ENCODE measurements around the gene NDUFS1. TPM values are rescaled to one million over a fixed set of nuclear protein-coding genes. Genes with fewer than 3 reads are reported as not detected.

NDUFS1 gene
- total and polyA plus RNA-seq, 2 of the 8 experiments (the other 6 are each of a cell fraction or from before 2014, with no cell fraction given), result 42.1 to 97.0 TPM

DNA sequence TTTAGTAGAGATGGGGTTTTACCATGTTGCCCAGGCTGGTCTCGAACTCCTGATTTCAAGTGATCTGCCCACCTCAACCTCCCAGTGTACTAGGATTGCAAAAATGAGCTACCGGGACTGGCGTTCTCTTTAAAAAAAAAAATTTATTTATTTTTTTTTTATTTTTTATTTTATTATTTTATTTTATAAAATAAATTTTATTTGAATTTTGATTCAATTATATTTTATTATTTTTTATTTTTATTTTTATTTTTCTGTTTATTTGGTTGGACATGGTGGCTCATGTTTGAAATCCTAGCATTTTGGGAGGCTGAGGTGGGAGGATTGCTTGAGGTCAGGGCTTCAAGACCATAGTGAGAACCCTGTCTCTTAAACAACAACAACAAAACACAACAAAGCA, 32.9 kb upstream of the NDUFS1 start:
- Histone ChIP-seq H2BK5ac (ENCODE audit: low read depth, low read length) (no peak overlapping the region), H3K27ac (ENCODE audit: low read depth, low read length) (no peak overlapping the region), H4K91ac (replicated peaks; ENCODE audit: insufficient read length, low read length) (no peak overlapping the region), H3K14ac (ENCODE audit: insufficient read length) (no peak overlapping the region), H2BK20ac (ENCODE audit: low read length) (no peak overlapping the region), H3K4me1 (replicated peaks in 1 of 4; ENCODE audit: control insufficient read depth in 3 of 4, insufficient read depth in 4 of 4, low read length in 3 of 4) (no peaks in the 10 kb centered on the region), H3K79me1 (ENCODE audit: low read depth, low read length) (no peaks in the 10 kb centered on the region), H3K9ac (replicated peaks in 1 of 4; ENCODE audit: extremely low read depth in 1 of 4, low read depth in 3 of 4, low read length in 3 of 4) (no peak overlapping the region), H2BK15ac (ENCODE audit: low read length) (no peak overlapping the region), H3K27me3 (replicated peaks in 1 of 4; ENCODE audit: control insufficient read depth in 3 of 4, extremely low read depth in 1 of 4, insufficient read depth in 3 of 4, low read length in 3 of 4) (no peaks in the 10 kb centered on the region), H4K5ac (ENCODE audit: insufficient read length, low read depth, low read length) (no peak overlapping the region), H3K18ac (ENCODE audit: extremely low read depth, low read length) (no peak overlapping the region), H2AK5ac (ENCODE audit: low read depth, low read length) (no peak overlapping the region), H3K23ac (ENCODE audit: insufficient read length) (no peak overlapping the region), H3K4me2 (ENCODE audit: insufficient read depth in 1 of 2, low read depth in 2 of 2, low read length in 2 of 2) (no peak overlapping the region), H3K79me2 (ENCODE audit: control insufficient read depth in 1 of 2, insufficient read depth in 2 of 2, low read length in 2 of 2) (no peaks in the 10 kb centered on the region), H3K4me3 (ENCODE audit: extremely low read depth in 1 of 4, insufficient read depth in 2 of 4, low read depth in 3 of 4, low read length in 4 of 4) (no peak overlapping the region), H3K9me3 (ENCODE audit: insufficient read depth in 2 of 2, low read depth in 1 of 2, low read length in 1 of 2) (no peaks in the 10 kb centered on the region), H3K4ac (replicated peaks; ENCODE audit: insufficient read length, low read depth, low read length) (no peak overlapping the region), H3K56ac (replicated peaks; ENCODE audit: insufficient read length, low read depth, low read length) (no peak overlapping the region), H4K20me1 (replicated peaks in 1 of 2; ENCODE audit: control insufficient read depth in 1 of 2, insufficient read depth in 2 of 2, low read length in 2 of 2) (no peaks in the 10 kb centered on the region), H2BK120ac (replicated peaks; ENCODE audit: low read depth, low read length) (no peak overlapping the region), H3K23me2 (ENCODE audit: low read depth, low read length) (peaks cover 2% of the 10 kb centered on the region; the same call in 1 of the 2 replicates), H4K8ac (ENCODE audit: extremely low read depth, insufficient read depth, low read length) (no peak overlapping the region), H3K36me3 (ENCODE audit: control insufficient read depth in 2 of 4, insufficient read depth in 4 of 4, low read length in 3 of 4) (no peaks in the 10 kb centered on the region), H2AFZ (ENCODE audit: low read length) (no peak overlapping the region), H2BK12ac (ENCODE audit: low read depth, low read length) (no peak overlapping the region)
- WGBS, 2 experiments (ENCODE audit: extremely low coverage in 1 of 2, insufficient coverage in 1 of 2, insufficient read length in 1 of 2, insufficient replicate concordance in 2 of 2, low coverage in 1 of 2, low lambda C conversion rate in 2 of 2, missing lambda C conversion rate in 1 of 2), result 91% methylated on average over 3 of the region's 3 CpGs; no CpG with 5 or more reads in 1 of the 2 experiments
- no peak for FAIRE-seq
- ChIA-PET CTCF (ENCODE audit: partially characterized antibody) (no interaction called here), POLR2A (ENCODE audit: partially characterized antibody) (interaction anchor here (1.1 kb wide), 1 partner anchor 9 kb away, joined by 3 read pairs; no protein-coding TSS in a partner anchor)
- TF ChIP-seq, protein P1, sequence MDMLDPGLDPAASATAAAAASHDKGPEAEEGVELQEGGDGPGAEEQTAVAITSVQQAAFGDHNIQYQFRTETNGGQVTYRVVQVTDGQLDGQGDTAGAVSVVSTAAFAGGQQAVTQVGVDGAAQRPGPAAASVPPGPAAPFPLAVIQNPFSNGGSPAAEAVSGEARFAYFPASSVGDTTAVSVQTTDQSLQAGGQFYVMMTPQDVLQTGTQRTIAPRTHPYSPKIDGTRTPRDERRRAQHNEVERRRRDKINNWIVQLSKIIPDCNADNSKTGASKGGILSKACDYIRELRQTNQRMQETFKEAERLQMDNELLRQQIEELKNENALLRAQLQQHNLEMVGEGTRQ (IDR thresholded peaks at IDR 0.05; ENCODE audit: low read length), result no peak
- TF ChIP-seq TCF12 (IDR thresholded peaks at IDR 0.05; ENCODE audit: low read depth, low read length) (no peak), KDM1A (IDR thresholded peaks at IDR 0.05; ENCODE audit: borderline replicate concordance, low read length) (no peak), BACH1 (IDR thresholded peaks at IDR 0.05; ENCODE audit: low read length) (no peak), SIX5 (IDR thresholded peaks at IDR 0.05; ENCODE audit: low read depth, low read length) (no peak), ASH2L (IDR thresholded peaks at IDR 0.05; ENCODE audit: low read length) (no peak), GABPA (IDR thresholded peaks at IDR 0.05; ENCODE audit: borderline replicate concordance, insufficient read depth, low read length) (no peak), TBP (IDR thresholded peaks at IDR 0.05; ENCODE audit: low read depth, low read length) (no peak), CHD1 (IDR thresholded peaks at IDR 0.05; ENCODE audit: low read depth, low read length) (no peak), CTBP2 (IDR thresholded peaks at IDR 0.05; ENCODE audit: borderline replicate concordance, insufficient read depth, insufficient read length, low read length) (no peak), CEBPB (IDR thresholded peaks at IDR 0.05; ENCODE audit: low read depth, low read length) (no peak)
- DNase-seq (ENCODE audit: low read depth in 1 of 2, low spot score in 2 of 2), result no peak

All from H1 (cell line).